RKO (cell line): ENCODE data around the gene CDH16.
"Not testable (repeated sequence)": the region's sequence is repeated elsewhere in the genome, so short reads cannot be mapped to it uniquely, and the experiment has no call there.

Experiments used
- DNase-seq: peaks from one replicate; pipeline ENCODE4 v3.0.0-alpha.2; 2016; ENCODE audit warnings: low spot score

Gene CDH16

GRCh38 chr16:66946974-66947301 is 28.3 kb upstream of the CDH16 start:
- DNase-seq, result no peak

- DNase-seq, result no peak
These were observed 27.9 kb upstream of the CDH16 start for GRCh38 chr16:66946541-66946940.

DNA sequence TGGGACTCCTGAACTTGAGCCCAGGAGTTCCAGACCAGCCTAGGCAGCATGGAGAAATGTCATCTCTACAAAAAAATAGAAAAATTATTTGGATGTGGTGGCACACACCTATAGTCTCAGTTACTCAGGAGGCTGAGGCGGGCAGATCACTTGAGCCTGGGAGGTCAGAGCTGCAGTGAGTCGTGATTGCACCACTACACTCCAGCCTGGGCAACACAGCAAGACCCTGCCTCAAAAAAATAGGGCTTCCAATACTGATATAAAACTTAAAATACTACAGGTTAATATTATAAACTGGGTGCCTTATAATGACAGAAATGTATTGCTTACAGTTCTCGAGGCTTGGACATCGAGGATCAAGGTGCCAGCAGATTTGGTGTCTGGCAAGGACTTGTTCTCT is 27.3 kb upstream of the CDH16 start:
- DNase-seq, result no peak

DNA sequence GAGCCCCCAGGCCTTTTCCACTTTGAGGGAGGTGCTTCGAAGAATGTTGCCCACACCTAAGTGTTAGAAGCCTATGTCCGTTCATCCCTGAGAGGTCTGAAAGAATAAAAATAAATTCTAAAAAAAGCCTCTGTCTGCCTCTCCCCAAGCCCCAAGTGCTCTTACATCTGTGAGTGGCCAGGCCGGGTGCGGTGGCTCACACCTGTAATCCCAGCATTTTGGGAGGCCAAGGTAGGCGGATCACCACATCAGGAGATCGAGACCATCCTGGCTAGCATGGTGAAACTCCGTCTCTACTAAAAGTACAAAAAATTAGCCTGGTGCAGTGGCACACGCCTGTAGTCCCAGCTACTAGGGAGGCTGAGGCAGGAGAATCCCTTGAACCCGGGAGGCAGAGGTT is 26.3 kb upstream of the CDH16 start:
- DNase-seq, result not testable (repeated sequence)

DNA sequence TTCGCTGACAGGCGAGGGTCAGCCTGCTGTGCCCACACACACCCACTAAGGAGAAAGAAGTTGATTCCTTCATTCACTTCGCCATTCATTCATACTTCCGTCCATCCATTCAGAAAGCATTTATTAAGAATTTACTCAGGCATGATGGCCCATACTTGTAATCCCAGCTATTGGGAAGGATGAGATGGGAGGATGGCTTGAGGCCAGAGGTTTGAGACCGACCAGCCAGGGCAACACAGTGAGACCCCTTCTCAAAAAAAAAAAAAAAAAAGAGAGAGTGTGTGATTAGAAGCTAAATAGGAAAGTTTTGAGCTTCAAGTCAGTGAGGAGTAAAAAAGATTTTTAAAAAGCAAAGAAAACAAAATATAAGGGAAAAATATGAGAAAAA is 25.4 kb upstream of the CDH16 start:
- no peak for DNase-seq

GRCh38 chr16:66943426-66944053 is 24.9 kb upstream of the CDH16 start:
- DNase-seq, result no peak

DNA sequence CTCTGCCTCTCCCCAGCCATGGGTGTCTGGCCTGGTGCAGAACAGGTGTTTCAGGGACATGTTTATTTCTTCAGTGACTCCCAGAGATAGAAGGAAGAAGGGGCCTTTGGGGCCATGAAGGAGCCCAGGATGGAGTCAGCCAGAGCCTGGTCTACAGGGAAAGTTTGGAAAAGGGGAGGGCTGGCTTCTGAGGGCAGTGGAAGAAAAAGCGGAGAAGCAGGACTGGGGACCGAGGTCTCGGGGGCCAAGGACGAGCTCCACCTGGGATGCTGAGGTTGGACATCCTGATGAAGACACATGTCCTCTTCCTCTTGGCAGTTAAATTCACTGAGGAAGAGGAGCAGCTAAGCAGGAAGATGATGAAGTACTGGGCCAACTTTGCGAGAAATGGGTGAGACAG is 24.3 kb upstream of the CDH16 start:
- no peak for DNase-seq

GRCh38 chr16:66940236-66940635 is 21.6 kb upstream of the CDH16 start:
- no peak for DNase-seq

DNA sequence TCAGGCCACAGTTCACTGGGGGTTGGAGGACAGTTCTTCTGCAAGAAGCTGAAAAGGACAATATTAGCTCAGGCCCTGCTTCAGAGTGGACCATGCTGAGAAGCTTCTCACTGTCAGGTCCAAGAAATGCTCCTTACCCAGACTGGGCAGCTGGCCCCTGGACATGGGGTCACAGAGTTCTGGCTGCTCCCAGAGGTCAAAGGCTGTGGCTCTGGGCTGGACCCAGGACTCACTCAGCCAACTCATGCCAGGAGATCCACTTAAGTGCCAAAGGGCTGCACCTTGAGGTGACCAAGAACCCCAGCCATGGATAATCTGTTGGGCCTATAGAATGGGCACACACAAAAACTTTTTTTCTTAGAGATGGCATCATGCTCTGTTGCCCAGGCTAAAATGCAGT is 20.7 kb upstream of the CDH16 start:
- DNase-seq, result no peak

- no peak for DNase-seq
These were observed 19.1 kb upstream of the CDH16 start for GRCh38 chr16:66937725-66938337.

GRCh38 chr16:66936889-66937554 is 18.3 kb upstream of the CDH16 start:
- no peak for DNase-seq

GRCh38 chr16:66936462-66936861 is 17.8 kb upstream of the CDH16 start:
- DNase-seq, result no peak

GRCh38 chr16:66935314-66936011 is 16.8 kb upstream of the CDH16 start, which contains the start of gene CES2:
Gene CES2 (plus strand): TSS chr16:66935516. CDS start chr16:66935636, 120 bp downstream.
- peak; percentile 76 for DNase-seq

DNA sequence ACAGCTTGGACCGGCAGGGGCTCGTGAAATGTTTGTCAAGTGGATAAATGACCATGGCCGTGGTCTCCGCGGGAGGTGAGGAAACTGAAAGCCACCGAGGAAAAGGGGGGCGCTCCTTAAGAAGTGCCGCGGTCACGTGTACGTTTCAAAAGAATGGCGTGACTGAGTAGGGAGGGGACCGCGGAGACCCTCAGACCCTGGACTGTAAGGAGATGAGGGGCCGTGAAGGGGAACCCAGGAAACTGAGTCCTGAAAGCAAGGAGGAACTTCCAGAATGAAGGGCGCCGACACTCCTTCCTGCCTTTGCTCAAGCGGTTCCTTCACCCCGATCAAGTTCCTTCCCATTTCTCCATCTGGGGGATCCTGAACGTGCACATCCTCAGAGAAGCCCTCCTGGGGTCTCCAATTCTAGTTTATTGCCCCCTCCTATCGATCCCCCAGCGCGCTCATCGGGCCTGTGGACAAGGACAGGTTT is 16.2 kb upstream of the CDH16 start:
- DNase-seq, result not testable (repeated sequence)

- peak; percentile 81 for DNase-seq
These were observed 15.6 kb upstream of the CDH16 start, which contains the start of gene CIAO2B for GRCh38 chr16:66934138-66934838. Gene CIAO2B (minus strand): TSS chr16:66934402. CDS start chr16:66934364, 38 bp downstream.

DNA sequence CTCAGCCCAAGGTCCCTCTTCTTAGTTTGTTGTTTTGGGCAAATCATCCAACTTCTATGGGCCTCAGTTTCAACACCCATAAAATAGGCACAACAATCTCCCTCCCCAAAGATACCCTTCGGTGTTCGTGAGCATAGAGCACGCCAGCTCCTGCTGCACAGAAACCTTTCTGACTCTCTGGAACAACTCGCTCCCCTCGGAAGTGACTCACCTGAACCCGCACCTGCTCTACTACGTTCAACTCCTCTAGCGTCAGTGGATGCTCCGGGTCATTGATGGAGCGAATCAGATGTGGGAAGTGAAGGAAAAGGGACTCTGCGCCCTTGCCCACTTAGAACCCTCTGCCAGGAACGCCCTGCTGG is 15.1 kb upstream of the CDH16 start:
- peak; percentile 75 for DNase-seq

DNA sequence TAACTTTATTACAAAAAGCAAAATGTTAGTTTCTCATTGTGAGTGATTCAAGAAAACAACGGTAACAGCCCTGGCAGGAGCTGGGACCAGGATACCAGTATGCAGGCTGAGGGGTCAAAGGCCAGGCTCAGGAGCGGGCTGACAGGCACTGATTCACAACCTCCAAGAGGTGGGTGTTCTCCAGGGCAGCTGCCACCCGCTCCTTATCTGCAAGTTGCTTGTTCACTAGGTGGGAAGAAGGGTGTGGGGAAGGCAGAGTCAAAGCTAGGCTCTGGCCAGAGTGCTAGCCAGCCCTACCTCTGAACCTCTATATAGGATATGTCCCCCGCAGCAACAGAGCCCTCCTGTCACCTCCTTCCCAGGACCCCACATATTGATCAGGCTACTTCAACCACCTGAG is 13.4 kb upstream of the CDH16 start:
- DNase-seq, result no peak

DNA sequence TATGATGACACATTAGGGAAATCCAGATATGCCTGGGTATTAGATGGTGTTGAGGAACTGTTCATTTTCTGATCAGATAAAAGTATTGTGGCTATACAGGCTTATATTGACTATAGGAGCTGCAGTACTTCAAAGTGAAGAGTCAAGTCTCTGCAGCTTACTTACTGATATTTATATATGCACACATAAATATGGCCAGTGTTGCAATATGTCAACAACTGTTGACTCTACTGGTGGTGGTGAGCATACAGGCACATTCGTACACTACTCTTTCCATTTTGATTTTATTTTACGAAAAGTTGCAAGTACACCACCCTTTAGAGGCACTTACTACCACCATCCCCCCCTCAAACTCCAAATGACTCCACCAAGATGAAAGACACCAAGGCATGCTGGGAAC is 13.0 kb upstream of the CDH16 start:
- DNase-seq, result no peak

GRCh38 chr16:66930189-66930588 is 11.5 kb upstream of the CDH16 start:
- peak; percentile 82 for DNase-seq

GRCh38 chr16:66928702-66929388 is 10.2 kb upstream of the CDH16 start:
- DNase-seq, result peak; percentile 46

DNA sequence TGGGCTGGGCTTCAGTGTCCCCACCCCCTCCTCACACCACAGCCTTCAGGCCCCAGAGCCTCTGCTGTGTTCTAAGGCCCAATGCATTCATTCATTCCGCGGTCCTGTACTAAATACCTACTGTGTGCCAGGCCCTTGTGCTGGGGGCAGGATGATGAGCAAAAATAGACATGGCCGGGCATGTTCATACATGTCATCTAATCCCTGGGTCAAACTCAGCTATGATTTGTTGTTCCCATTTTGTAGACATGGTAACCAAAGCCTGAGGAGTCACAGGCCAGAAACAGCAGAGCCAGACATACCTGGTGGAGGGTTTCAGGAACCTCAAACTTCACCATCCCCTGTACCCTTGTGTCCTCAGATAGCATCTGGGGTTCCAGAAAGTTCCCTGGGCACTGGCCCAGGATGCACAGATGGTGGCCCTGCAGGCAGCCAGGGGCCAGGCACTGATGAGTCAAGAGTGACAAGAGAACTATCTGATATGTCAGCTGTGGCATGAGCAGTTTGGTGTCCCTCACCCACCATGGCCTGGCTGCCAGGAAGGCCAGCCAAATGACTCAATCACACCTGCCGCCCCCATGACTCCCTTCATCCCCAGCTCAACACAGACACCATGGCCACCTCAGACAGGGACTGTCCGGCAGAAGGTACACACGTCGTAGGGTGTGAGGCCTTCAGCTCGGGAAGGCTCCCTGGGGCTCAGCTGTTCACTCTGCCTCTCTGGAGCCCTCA is 9.4 kb upstream of the CDH16 start:
- peak; percentile 55 for DNase-seq
